Peyer's patch (tissue), 4 donors: Measurements from ENCODE around the gene GLIS1.

ENCODE experiments used
- CTCF ChIP-seq, 6 experiments: fragments of 450-650 bp in 4 of 6; fragments of 200-600 bp in 2 of 6; sonication (generic) in 1 of 6; IDR thresholded peaks; one replicate each; pipeline ENCODE4 v1.5.1; 2017 to 2019; ENCODE audit warnings: antibody characterized with exemption in 6 of 6, mild to moderate bottlenecking in 3 of 6, moderate library complexity in 1 of 6
- POLR2A ChIP-seq, 2 donors: fragments of 450-650 bp; IDR thresholded peaks; one replicate each; pipeline ENCODE4 v1.5.1; 2017; ENCODE audit warnings: antibody characterized with exemption in 2 of 2, mild to moderate bottlenecking in 2 of 2, moderate library complexity in 2 of 2

- no peak for TF ChIP-seq CTCF (IDR thresholded peaks at IDR 0.05)
- TF ChIP-seq POLR2A (IDR thresholded peaks at IDR 0.05), result no peak
Measured at GRCh38 chr1:53614231-53615021, 124.5 kb downstream of the GLIS1 start.
